Spleen (tissue), 7 donors: ENCODE measurements around the gene CLEC11A.

Experiments used
- POLR2A ChIP-seq, 3 donors: fragments of 450-650 bp; IDR thresholded peaks; one replicate each; pipeline ENCODE4 v1.5.1; 2017; ENCODE audit warnings: antibody characterized with exemption in 3 of 3, mild to moderate bottlenecking in 1 of 3
- POLR2AphosphoS5 ChIP-seq, 3 donors: sonication (generic); formaldehyde crosslinking; IDR thresholded peaks; one replicate each; pipeline ENCODE4 v1.5.1; 2017; ENCODE audit warnings: antibody characterized with exemption in 3 of 3
- TF ChIP-seq, protein P1 (sequence below), 11 experiments: fragments of 200-600 bp in 7 of 11; fragments of 450-650 bp in 4 of 11; sonication (generic) in 4 of 11; IDR thresholded peaks in 8 of 11; conservative IDR thresholded peaks in 3 of 11; 1 replicate in 7 of 11; 2 replicates in 4 of 11; pipeline versions ENCODE4 v1.4.0 to v1.8.0; 2016 to 2021; ENCODE audit warnings: antibody characterized with exemption in 11 of 11, inconsistent platforms in 4 of 11, mild to moderate bottlenecking in 1 of 11
- donor health status: DM: no; HTN: no; CAD: no; lungs with moderate emphysema.
- donor health status: DM: no; HTN: no; CAD: no.
- donor health status: DM: no; HTN: no; CAD: no.

DNA sequence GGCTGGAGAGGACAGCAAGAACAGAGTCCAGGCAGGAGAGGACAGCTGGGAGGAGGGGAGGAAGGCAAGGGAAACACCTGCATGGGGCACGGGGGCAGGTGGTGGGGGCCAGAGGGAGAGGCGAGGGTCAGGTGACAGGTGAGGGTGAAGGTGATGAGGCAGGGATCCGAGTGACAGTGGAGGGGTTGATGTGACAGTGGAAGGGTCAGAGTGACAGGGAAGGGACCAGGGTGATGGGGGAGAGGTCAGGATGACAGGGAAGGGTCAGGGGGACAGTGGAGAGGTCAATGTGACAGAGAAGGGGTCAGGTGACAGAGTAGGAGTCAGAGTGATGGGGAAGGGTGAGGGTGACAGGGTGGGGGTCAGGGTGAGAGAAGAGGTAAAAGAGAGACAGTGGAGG, 44.8 kb upstream of the CLEC11A start:
- TF ChIP-seq POLR2AphosphoS5 (IDR thresholded peaks at IDR 0.05), result no peak
- TF ChIP-seq POLR2A (IDR thresholded peaks at IDR 0.05), result no peak
- TF ChIP-seq, protein P1, sequence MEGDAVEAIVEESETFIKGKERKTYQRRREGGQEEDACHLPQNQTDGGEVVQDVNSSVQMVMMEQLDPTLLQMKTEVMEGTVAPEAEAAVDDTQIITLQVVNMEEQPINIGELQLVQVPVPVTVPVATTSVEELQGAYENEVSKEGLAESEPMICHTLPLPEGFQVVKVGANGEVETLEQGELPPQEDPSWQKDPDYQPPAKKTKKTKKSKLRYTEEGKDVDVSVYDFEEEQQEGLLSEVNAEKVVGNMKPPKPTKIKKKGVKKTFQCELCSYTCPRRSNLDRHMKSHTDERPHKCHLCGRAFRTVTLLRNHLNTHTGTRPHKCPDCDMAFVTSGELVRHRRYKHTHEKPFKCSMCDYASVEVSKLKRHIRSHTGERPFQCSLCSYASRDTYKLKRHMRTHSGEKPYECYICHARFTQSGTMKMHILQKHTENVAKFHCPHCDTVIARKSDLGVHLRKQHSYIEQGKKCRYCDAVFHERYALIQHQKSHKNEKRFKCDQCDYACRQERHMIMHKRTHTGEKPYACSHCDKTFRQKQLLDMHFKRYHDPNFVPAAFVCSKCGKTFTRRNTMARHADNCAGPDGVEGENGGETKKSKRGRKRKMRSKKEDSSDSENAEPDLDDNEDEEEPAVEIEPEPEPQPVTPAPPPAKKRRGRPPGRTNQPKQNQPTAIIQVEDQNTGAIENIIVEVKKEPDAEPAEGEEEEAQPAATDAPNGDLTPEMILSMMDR (IDR thresholded peaks at IDR 0.05 in 8 of 11, conservative IDR thresholded peaks at IDR 0.05 in 3 of 11), result no peak
